Brain pericyte (primary cell): ENCODE measurements around the gene ZNHIT2.

ENCODE experiments used
- DNase-seq: peaks from one replicate; pipeline ENCODE4 v3.0.0-alpha.2; 2012; ENCODE audit warnings: low read depth, low spot score

Gene ZNHIT2

DNA sequence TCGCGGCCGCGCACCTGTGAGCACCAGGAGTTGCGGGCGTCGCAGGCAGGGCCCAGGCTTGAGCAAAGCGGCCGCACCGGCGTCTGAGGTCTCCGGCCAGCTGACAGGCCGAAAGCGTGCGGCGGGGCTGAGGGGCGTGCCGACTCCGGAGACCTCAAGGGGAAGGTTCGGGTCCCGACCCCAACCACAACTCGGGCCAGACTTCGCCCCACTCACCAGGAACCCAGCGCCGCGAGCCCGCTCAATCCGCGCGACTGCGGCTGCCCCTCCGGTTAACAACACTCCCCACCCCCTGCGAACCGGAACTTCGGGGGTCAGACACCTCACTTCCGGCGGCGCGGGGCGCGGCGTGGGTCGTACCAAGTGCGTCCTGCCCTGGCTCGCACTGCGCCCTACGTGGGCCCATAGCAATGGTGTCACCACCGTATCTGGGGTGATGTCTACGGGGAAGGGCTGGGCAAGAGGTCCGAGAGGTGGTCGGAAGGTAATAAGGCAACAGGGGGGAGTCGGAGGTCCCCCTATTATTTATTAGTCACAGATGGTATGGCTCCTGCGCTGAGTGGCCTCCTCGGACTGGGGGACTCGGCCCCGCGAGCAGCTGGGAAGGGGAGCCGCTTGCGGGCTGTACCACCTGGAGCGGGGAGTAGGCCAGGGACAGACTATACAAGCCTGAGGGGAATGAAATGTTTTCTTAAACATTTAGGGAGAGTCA lies 16.9 kb upstream of the ZNHIT2 start, which contains the start of gene SYVN1:
SYVN1 (minus strand) TSS at position 280 of the 712 bp plus-strand sequence. CDS start 918 bp downstream, outside the sequence.
- peak; percentile 81 for DNase-seq

DNA sequence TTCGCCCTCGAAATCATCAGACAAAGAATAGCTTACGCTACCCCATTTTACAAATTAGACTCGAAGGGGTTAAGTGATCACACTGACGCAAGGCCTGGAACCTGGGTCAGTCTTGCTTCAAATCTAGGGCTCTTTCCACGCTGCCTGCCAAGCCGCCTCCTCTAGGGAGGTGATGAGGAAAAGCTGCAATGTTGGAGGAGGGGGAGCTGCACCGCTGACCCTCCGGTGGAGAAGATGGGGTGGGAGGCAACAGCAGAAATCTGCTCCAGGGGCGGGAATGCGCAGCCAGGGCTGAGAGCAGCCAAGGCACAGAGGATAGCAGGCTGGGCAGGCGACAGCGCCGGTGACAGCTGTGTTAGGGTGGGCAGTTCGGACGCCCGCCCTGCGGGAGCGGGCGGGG lies 16.2 kb upstream of the ZNHIT2 start:
- no peak for DNase-seq

DNA sequence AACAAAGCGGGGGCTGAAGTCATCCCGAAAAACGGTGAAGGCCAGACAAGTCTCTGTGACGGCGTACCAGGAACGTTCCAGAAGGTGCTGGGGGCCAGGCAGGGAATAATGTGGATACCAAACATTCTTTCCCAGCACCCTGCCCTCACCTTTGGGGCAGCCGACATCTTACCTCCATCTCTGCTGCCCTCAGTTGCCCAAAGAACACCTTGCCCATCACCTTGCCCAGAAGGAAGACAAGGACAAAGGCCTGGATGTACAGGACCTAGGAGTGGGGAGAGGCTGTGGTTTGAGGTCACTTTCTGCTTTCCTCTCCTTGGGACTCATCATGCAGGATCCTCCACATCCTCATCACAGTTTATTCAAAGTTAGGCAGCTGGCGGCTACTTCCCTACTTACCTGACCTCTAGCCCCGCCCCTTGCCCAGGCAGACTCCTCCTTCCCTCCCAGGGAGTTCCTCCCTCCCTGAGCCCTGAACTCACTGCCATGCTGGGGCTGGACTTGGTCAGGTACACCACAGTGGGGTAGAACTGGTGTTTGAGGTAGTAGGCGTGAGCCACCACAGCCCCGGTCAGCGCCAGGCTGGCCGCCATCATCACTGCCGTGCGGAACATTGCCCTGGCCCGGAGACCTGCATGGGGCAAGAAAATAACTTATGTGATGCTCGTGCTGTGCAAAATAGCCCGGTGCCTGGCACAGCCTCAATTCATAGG lies 15.6 kb upstream of the ZNHIT2 start:
- no peak for DNase-seq

GRCh38 chr11:65132238-65132987 lies 14.9 kb upstream of the ZNHIT2 start:
- no peak for DNase-seq

DNA sequence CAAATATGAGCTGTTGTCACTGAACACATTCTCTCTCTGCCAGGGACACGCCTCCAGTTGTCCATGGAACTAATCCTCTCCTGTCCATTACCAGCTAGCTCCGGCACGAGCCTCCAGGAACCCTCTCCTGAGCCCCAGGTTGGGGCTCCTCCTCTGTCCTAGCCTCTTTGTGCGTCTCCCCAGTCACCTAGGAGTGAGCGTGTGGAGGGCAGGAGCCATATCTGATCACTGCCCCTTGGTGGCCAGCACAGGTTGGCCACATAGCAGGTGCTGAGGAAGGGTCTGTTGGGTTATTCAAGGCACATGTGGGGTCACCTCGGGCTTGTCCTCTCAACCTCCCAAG lies 14.4 kb upstream of the ZNHIT2 start:
- no peak for DNase-seq

- DNase-seq = no peak
Measured at GRCh38 chr11:65131417-65131776, 13.9 kb upstream of the ZNHIT2 start.

DNA sequence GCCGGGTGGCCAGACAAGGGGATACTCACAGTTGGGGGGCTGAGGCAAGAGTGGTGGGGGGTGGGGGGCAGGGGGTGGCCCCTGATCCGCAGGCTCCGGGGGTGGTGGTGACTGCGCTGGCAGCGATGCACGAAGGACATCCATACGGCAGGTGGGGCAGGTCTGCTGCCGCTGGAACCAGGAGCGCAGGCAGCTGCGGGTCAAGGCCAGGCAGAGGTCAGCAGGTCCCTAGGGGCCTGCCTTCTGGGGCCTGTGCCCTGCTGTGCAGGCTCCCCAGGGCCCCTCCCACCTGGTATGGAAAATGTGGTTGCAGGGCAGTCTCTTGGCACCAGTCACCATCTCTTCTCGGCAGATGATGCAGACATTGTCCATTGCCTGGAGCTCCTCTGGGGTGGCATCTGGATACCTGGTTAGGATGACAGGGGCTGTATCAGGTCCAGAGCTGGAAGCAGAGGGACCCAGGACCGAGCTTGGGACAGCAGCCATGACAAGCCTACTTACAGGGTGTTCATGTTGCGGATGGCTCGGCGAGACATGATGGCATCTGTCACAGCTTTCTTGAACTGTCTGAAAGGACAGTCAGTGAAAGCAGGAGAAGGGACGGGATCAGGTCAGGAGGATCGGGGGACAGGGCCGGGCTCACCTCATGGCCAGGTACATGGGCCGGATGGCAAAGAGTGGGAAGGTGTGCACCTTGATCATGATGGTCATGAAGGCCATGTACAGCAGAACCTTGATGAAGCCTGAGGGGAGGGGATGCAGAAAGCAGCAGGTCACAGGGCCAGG lies 13.3 kb upstream of the ZNHIT2 start:
- DNase-seq = no peak

DNA sequence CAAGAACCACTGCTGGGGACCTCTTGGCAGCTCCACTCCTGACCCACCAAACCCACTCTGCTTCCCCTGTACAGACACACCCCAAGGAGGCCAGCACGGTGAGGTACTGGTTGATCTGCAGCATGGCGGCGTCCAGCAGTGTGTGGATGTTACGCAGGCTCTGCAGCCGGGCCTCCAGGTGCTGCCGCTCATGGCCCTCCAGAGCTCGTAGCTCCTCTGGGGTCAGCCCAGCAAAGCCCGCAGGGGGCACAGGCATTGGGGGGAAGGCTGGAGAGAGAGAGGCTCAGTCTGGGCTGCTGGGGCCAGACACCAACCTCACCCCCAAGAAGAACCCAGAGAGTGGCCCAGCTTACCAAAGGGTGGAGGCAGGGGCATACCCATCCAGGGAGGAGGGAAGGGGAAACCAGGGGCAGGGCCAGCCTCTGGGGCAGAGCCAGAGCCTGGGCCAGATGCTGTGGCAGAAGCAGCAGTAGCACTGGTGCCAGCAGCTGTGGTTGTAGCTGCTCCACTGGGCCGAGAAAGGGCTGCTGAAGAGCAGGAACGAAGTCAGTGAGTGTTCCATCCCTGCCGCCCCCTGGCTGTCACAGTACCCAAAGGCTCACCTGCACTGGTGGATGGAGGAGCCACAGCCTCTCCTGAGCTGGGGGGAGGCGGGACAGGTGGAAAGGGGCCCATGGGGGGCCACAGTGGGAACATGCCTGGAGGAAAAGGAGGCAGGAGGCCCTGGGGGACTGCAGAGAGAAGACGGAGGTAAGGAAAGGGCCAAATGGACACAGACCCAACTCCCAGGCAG lies 12.3 kb upstream of the ZNHIT2 start:
- DNase-seq = no peak

DNA sequence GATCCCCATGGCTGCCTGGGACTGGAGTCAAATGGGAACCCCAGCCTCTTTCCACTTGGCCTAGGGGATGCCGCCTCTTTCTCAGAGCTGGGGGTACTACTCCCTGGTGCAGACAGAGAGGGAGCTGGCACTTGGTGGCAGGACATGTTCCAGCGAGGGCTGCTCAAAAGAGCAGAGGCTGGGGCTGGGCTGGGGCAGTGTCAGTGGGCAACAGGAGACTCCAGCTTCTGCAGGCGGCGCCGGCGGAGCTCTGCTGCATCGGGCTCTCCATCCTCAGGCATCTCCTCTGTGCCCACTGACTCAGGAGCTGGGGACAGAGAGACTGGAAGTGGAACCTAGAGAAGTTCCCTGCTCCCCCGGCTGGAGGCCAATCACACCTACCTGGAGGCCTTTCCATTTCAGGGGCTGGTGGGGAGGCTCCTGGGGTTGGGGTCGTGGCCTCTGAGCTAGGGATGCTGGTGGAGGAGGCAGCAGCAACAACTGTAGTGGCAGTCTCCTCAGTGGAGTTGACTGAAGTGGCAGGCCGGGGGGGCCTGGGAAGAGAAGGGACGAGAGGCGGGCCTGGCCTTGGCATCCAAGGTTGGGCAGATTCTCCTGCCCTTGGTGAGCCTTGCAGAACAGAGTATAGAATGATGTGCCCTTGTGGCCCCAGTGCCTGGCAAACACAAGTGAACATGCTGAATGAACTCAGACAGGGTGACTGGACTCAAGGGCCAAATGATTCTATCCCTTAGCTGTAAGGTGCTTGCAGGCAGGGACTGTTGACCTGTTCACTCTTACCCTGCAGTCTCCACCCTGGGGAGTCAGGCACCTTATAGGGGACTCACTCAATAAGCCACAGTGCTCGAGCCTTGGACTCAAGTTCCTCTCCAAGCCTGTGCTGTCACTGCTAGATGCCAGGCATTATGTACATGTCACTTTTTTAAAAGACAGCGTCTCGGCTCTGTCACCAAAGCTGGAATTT lies 11.0 kb upstream of the ZNHIT2 start:
- no peak for DNase-seq

DNA sequence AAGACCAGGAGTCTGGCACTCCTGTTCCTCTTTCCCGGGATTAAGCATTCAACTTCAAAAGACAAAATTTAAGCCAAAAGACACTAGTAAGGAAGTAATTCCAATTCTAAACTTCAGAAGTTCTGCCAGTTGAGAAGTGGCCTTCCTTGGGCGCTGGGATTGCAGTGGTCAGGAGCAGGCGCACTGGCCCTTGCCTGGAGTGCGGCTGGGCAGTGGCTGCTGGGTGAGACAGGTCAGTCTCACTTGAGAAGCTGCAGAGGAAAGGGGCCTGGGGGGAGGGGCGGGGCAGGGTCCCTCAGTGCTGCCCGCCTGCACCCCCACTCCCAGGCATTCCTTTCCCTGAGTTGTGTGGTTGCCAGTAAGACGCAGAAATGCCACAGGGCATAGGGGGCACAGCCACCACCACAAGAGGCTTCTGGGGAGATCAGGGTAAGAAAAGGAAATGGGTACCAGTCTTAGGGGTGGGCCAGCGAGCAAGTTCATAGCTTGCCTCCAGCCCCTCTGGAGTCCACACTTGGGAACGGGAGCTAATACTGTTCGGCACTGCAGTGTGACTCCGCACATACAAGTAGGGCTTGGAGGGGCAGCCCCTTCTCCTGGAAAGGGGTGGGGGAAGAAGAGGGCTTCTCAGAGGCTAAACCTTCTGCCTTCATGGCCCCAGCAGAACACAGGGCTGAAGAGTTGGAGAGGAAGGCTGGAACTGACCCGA lies 10.1 kb upstream of the ZNHIT2 start:
- DNase-seq = no peak

DNA sequence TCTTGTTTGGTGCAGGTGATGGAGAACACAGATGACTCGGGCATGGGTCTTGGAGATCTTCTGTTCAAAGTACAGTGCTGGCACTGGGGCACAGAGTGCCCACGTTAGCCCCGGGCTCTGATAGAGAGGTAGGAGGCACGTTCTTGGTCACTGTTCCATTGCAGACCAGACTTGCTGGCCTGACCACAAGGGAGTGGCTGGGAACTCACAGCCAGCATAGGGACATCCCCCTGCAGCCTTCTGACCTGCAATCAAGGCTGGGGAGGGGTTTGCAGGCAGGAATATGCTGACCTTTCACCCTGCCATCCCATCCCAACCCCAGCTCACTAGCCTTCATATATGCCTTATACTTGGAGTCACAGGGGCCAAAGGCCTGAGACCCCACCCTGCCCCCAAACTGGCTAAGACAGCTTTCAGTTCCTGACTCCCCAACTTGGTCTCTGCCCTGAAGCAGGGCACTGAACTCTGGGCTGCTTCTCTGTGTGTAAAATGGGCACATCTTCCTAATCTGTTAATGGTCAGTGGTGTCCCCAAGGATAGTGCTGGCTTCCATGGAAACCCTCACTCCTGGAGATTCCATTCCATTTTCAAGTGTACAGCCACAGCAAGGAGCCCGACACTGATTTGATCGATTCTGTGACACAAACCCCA lies 9.2 kb upstream of the ZNHIT2 start:
- DNase-seq = no peak

GRCh38 chr11:65125197-65126056 lies 7.9 kb upstream of the ZNHIT2 start:
- DNase-seq = no peak

DNA sequence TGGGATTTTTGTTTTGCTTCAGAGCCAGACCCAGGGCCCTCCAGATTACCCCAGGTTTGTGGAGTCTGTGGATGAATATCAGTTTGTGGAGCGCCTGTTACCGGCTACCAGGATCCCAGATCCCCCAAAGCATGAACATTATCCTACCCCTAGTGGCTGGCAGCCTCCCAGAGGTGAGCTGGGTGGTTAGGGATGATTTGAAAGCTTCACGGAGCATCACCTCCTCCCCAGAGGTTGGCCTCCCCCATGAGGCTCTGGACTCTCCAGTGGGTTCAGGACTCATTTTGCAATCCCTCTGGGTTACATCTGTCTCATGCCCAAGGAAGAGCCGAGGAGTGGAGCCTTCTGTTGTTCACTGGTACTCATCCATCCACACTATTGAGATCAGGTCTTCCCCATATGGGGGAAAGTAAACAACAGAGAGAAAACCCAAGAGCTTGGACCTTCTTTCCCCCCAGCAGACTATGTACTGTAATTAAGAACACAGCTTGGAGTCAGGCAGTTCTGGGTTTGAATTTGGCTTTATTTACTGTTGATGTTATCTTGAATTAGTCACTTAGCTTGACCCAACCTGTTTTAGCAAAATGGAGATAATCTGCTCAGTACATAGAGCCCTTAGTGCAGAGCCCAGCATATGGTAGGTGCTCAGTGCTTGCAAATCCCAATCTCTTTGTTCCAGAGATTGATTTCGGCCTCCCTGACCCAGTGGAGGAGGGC lies 7.1 kb upstream of the ZNHIT2 start:
- DNase-seq = no peak

DNA sequence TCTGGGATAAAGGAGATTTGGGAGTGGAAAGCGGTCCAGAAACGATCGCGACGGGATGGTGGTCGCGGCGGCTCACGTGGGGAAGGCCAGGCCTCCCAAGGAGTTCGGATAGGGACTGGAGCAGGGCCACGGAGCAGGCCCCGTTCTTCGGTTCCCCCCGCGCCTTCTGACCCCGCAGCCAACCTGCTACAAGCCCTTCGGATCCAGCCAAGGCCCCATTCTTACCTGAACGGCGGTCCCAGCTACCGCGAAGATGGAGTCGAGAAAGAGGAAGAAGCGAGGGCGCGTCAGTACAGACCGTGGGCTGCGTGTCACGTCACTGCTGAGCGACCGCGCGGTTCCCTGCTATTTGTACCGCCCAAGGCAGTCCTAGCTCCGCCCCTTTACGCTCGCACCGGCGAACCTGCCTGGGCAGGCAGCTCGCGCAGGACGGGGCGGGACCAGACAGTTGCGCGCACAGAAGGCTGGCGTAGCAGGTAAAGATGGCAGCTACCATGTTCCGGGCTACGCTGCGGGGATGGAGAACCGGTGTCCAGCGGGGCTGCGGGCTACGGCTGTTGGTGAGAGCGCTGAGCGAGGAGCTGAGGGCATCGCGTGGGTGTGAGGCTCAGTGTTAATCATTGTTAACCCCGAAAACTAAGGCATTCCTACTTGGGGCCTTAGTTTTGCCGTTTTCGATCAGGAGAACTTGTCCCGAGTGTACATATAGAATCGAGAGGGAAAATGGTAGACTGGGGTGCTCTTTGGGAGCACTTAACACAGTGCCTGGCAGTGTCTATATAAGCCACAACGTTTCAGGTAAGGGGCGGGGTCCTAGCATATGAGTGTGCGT lies 4.6 kb upstream of the ZNHIT2 start, which contains the start of the genes FAU and MRPL49:
FAU (minus strand) TSS at position 270 of the 832 bp plus-strand sequence. CDS start 321 bp downstream, outside the sequence.
MRPL49 (plus strand) TSS at position 457 of the 832 bp plus-strand sequence; CDS start at position 483, 26 bp downstream.
- peak; percentile 90 for DNase-seq

DNA sequence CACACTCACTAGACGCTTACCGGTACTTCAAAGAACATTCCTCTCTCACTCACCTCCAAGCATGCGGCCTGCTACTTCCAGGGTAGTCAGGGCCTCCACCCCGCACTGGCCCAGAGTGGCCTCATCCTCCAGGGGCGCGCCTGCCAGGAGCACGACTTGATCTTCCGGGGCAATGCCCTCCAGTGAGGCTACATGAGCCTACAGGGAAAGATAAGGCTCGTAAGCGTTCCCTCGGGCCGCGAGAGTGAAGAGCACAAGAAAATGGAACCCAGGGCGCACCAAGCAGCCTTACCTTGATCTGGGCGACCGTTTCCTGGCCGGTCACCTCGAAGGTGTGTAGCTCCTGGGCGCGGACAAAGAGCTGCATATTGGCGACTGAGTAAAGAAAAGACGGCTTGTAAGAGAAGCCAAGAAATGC lies 4.0 kb upstream of the ZNHIT2 start:
- DNase-seq = no peak

GRCh38 chr11:65120831-65121230 lies 3.3 kb upstream of the ZNHIT2 start:
- DNase-seq = no peak
